GM10266 (cell line): ENCODE measurements around the gene COX4I2.
"Not testable (repeated sequence)": the region's sequence is repeated elsewhere in the genome, so short reads cannot be mapped to it uniquely, and the experiment has no call there.

Experiments
- DNase-seq: peaks from one replicate; pipeline ENCODE4 v3.0.0; 2012; ENCODE audit errors: extremely low spot score
- TF ChIP-seq, protein P1 (sequence below): IDR thresholded peaks from 2 replicates; pipeline ENCODE4 v1.5.1; 2012; ENCODE audit warnings: mild to moderate bottlenecking, low read depth; ENCODE audit not compliant: control insufficient read depth, insufficient read depth; ENCODE audit errors: missing control alignments

COX4I2 gene

DNA sequence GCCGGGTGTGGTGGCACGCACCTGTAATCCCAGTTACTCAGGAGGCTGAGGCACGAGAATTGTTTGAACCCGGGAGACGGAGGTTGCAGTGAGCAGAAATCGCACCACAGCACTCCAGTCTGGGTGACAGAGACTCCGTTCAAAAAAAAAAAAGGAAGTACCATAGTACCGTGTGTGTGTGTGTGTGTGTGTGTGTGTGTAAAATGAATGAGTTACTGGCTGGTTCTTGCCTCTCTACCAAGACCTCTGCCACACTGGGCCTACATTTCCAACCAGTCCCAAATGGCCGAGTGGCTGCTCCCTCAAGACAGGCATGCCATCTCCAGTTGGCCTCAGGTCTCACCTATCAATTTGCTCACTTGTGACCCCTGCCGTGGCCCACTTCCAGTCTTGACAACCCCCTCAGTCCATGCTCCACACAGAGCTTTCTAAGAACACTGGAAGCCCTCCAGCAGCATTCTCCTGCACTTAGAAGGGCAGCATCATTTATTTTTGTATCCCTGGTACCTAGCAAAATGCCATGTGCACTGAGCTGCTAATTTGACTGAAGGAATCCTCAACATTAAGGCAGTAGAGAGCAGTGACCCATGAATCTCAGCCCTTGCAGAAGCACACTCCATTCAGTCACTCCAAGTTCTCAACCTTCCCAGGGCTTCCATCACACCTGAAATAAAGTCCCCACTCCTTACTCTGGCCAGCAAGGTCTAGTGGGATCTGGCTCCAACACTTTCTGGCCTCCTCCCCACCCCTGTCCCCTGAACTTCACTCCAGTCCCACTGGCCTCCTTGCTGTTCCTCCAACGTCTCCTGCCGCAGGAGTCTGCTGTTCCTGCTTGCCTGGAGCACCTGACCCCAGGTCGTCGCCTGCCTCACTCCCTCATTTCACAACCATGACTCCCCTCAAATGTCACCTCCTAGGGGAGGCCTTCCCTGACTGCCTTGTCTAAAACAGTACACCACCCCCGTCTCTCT, 29.9 kb downstream of the COX4I2 start:
- no peak for DNase-seq
- TF ChIP-seq, protein P1, sequence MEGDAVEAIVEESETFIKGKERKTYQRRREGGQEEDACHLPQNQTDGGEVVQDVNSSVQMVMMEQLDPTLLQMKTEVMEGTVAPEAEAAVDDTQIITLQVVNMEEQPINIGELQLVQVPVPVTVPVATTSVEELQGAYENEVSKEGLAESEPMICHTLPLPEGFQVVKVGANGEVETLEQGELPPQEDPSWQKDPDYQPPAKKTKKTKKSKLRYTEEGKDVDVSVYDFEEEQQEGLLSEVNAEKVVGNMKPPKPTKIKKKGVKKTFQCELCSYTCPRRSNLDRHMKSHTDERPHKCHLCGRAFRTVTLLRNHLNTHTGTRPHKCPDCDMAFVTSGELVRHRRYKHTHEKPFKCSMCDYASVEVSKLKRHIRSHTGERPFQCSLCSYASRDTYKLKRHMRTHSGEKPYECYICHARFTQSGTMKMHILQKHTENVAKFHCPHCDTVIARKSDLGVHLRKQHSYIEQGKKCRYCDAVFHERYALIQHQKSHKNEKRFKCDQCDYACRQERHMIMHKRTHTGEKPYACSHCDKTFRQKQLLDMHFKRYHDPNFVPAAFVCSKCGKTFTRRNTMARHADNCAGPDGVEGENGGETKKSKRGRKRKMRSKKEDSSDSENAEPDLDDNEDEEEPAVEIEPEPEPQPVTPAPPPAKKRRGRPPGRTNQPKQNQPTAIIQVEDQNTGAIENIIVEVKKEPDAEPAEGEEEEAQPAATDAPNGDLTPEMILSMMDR, result no peak

DNA sequence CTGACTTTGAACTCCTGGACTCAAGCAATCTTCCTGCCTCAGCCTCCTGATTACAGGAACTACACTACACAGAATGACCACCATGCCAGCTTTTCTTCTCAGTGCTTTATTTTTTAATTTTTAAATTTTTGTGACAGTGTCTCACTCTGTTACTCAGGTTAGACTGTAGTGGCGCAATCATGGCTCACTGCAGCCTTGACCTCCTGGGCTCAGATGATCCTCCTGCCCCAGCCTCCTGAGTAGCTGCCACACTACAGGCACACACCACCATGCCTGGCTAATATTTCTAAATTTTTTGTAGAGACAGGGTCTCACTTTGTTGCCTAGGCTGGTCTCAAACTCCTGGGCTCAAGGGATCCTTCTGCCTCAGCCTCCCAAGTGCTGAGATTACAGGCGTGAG, 31.2 kb downstream of the COX4I2 start:
- DNase-seq, result not testable (repeated sequence)

DNA sequence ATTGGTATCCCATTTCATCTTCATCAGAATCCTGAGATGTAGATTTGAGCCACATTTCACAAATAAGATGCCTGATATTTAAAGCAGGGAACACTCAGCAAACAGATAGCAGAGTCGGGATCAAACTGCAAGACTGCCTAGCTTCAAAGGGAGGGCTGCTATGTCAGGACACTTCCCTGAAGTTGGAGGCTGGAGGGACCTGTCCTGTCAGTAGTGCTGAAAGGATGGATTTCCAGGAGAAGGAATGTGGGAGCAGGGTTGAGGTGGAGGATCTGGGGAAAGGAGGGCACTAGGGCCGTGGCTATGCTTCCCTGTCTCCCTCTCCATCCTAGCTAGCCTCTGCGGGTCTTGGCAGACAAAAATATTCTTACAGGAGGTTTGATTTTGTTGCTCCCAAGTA, 32.2 kb downstream of the COX4I2 start:
- DNase-seq, result no peak
- TF ChIP-seq, protein P1, result no peak

DNA sequence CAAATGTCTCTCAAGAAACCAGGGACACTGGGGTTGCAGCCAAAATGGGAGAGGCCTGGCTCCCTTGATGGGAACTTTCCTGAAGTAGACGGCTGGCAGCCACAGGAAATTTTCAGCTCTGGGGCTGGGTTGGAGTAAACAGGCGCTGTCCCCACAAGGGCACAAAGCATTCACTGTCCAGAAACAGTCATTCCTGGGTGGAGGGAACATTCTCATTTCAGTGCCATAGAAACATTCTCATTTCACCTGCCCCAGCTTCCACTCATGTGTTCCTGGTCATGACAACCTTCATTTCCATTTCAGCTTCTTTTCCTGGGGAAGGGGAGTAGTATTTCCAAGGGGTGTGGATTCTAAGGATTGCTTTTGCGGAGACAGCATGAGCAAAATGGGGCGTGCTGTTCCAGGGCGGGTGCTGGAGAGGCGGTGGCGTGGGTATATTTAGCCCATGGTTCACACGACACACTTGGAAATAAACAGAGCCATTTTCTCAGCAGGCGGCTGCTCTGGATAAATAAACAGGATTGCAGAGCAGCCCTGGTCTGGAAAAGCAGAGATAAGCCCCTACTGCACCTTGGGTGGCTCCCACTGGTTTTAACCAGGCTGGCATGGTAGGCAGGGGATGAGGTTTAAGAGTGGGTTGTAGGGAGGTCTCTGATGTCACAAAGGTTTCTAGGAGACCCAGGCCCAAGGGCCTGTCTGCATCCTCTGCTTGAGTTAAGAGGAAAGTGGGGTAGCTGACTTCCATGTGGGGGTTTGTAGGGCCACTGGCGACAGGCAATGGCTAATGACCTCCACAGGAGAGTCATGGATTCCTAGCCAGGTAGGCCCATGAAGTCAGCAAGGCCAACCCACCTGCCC, 32.9 kb downstream of the COX4I2 start:
- no peak for DNase-seq
- TF ChIP-seq, protein P1, result no peak

DNA sequence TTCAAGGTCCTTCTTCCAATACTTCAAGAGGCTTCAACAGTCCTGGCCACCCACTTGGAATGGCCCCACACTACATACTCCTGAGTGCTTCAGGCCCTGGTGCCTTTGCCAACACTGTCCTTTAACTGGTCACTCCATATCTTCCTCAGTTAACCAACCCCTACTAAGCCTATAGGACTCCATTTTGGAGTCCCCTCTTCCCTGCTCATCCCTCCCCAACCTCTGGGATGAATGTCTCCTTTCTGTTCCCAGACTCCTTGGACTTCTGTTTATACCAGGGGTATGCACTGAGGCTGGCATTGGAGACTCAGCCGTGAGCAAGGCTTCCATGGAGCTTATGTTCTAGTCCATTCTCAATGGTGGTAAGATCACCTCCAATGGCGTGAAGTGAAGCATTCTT, 33.6 kb downstream of the COX4I2 start:
- TF ChIP-seq, protein P1, result no peak

DNA sequence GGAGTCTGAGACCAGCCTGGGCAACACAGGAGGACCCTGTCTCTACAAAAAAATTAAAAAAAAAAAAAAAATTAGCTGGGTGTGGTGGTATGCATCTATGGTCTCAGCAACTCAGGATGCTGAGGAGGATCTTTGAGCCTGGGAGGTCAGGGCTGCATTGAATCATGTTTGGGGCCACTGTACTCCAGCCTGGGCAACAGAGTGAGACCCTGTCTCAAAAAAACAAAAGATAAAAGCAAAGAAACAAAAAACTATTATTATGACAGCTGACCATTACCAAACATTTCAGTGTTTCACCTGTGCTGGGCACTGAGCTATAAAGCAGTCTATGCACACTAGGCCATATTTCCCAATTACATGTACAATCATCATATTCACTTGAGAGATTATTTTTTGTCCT, 35.7 kb downstream of the COX4I2 start:
- DNase-seq, result no peak
- TF ChIP-seq, protein P1, result no peak

More for the DNA sequence above, 33.6 kb downstream of the COX4I2 start:
- no peak for DNase-seq

DNA sequence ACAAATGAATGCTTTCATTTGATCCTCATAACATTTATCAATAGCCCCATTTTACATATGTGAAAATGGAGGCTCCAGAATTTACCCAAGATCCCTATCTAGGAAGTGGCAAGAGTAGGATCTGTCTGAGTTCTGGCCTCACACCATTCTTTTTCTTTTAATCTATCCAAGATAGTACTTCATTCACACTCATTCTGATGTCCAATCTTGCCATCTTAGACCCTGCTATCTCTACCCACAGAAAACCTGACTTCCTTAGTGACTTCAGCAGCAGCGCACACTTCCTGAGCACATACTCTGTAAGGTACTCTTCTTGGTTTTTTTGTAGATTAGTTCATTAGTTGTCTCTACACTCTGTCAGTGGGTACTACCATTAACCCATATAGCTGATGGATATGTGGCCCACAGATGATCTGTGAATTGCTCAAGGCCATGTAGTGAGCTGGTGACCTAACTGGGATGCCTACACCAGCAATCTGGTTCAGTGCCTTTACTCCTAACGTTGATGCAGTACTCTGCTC, 36.3 kb downstream of the COX4I2 start:
- no peak for DNase-seq

More for the DNA sequence above, 36.3 kb downstream of the COX4I2 start:
- TF ChIP-seq, protein P1, result no peak
